IPS-18c (cell line): Measurements from ENCODE around the gene FOXC2.

Experiments
- H3K4me3 ChIP-seq: 2 replicates; pipeline ENCODE4 v1.7.0; 2013; ENCODE audit warnings: low read depth, mild to moderate bottlenecking, low read length, moderate library complexity; ENCODE audit not compliant: insufficient read depth
- H3K9me3 ChIP-seq: one replicate; pipeline ENCODE4 v1.6.1; 2013; ENCODE audit warnings: mild to moderate bottlenecking, low read length, moderate library complexity; ENCODE audit not compliant: control insufficient read depth, insufficient read depth

Gene FOXC2

GRCh38 chr16:86546638-86547013 is 20.0 kb upstream of the FOXC2 start:
- H3K4me3 ChIP-seq = no peak overlapping the region
- no peaks in the 10 kb centered on the region for H3K9me3 ChIP-seq

- Histone ChIP-seq H3K9me3 (no peaks in the 10 kb centered on the region), H3K4me3 (no peak overlapping the region)
These were observed 19.3 kb upstream of the FOXC2 start for GRCh38 chr16:86547286-86547685.

- no peak overlapping the region for H3K4me3 ChIP-seq
These were observed 17.3 kb upstream of the FOXC2 start for GRCh38 chr16:86549076-86549892.

GRCh38 chr16:86549893-86550190 is 16.8 kb upstream of the FOXC2 start:
- H3K9me3 ChIP-seq = no peaks in the 10 kb centered on the region

More at GRCh38 chr16:86549076-86549892, 17.3 kb upstream of the FOXC2 start:
- H3K9me3 ChIP-seq = no peaks in the 10 kb centered on the region

GRCh38 chr16:86550281-86550680 is 16.3 kb upstream of the FOXC2 start:
- H3K9me3 ChIP-seq = no peaks in the 10 kb centered on the region
- no peak overlapping the region for H3K4me3 ChIP-seq

More at GRCh38 chr16:86549893-86550190, 16.8 kb upstream of the FOXC2 start:
- no peak overlapping the region for H3K4me3 ChIP-seq

GRCh38 chr16:86553356-86553755 is 13.3 kb upstream of the FOXC2 start:
- Histone ChIP-seq H3K9me3 (no peaks in the 10 kb centered on the region), H3K4me3 (no peak overlapping the region)

- peak overlapping the region; percentile 81 for H3K4me3 ChIP-seq
- no peaks in the 10 kb centered on the region for H3K9me3 ChIP-seq
These were observed 12.1 kb upstream of the FOXC2 start for GRCh38 chr16:86554599-86554916.

- Histone ChIP-seq H3K9me3 (no peaks in the 10 kb centered on the region), H3K4me3 (peak within 1 kb of the TSS; percentile 81)
These were observed 11.5 kb upstream of the FOXC2 start, which contains the start of gene MTHFSD for GRCh38 chr16:86554917-86555703. Gene MTHFSD (minus strand): TSS chr16:86555235. CDS start chr16:86555184, 51 bp downstream.

GRCh38 chr16:86555704-86556075 is 10.9 kb upstream of the FOXC2 start:
- H3K4me3 ChIP-seq = peak overlapping the region; percentile 81
- no peaks in the 10 kb centered on the region for H3K9me3 ChIP-seq

GRCh38 chr16:86556576-86556975 is 10.1 kb upstream of the FOXC2 start:
- H3K4me3 ChIP-seq = no peak overlapping the region
- H3K9me3 ChIP-seq = no peaks in the 10 kb centered on the region

- Histone ChIP-seq H3K4me3 (no peak overlapping the region), H3K9me3 (no peaks in the 10 kb centered on the region)
These were observed 9.0 kb upstream of the FOXC2 start for GRCh38 chr16:86557587-86557986.

- Histone ChIP-seq H3K4me3 (no peak overlapping the region), H3K9me3 (no peaks in the 10 kb centered on the region)
These were observed 8.1 kb upstream of the FOXC2 start for GRCh38 chr16:86558355-86559193.

GRCh38 chr16:86559802-86560305 is 6.8 kb upstream of the FOXC2 start:
- Histone ChIP-seq H3K4me3 (no peak overlapping the region), H3K9me3 (no peaks in the 10 kb centered on the region)

- H3K9me3 ChIP-seq = no peaks in the 10 kb centered on the region
- no peak overlapping the region for H3K4me3 ChIP-seq
These were observed 4.3 kb upstream of the FOXC2 start for GRCh38 chr16:86562356-86562755.

- peak overlapping the region; percentile 25; the same call in 1 of the 2 replicates for H3K4me3 ChIP-seq
These were observed 2.9 kb upstream of the FOXC2 start for GRCh38 chr16:86563469-86564345.

GRCh38 chr16:86565181-86565631 is 1.4 kb upstream of the FOXC2 start:
- H3K4me3 ChIP-seq = no peak overlapping the region; the same call in 1 of the 2 replicates
- H3K9me3 ChIP-seq = no peaks in the 10 kb centered on the region

More at GRCh38 chr16:86563469-86564345, 2.9 kb upstream of the FOXC2 start:
- no peaks in the 10 kb centered on the region for H3K9me3 ChIP-seq
